A673 (cell line): Measurements from ENCODE around the gene GPR27.

Experiments used
- CTCF ChIP-seq: fragments of 300-800, 200-600 bp; sonication (generic); conservative IDR thresholded peaks from 2 replicates; pipeline ENCODE4 v1.5.1; 2017; ENCODE audit warnings: low read depth, mild to moderate bottlenecking, antibody characterized with exemption, low read length, moderate library complexity, mixed read lengths
- EZH2 ChIP-seq: fragments of 200-600 bp; sonication (generic); IDR thresholded peaks from 2 replicates; pipeline ENCODE4 v1.6.1; 2017; ENCODE audit warnings: borderline replicate concordance, low read depth, mild to moderate bottlenecking, mixed read lengths, antibody characterized with exemption, low read length; ENCODE audit not compliant: poor library complexity, severe bottlenecking

GRCh38 chr3:71728632-71729342, 24.9 kb upstream of the GPR27 start:
- TF ChIP-seq CTCF (no peak), EZH2 (no peak)
